CD4-positive, alpha-beta T cell treated with Interleukin-15 for 1 hour (primary cell): Measurements from ENCODE around the gene NEXN.
"Not testable (repeated sequence)": the region's sequence is repeated elsewhere in the genome, so short reads cannot be mapped to it uniquely, and the experiment has no call there.

Source experiments
- DNase-seq: peaks from one replicate; pipeline ENCODE4 v3.0.0-alpha.2; 2020

The NEXN gene

GRCh38 chr1:77906019-77906545 is 17.7 kb downstream of the NEXN start:
- no peak for DNase-seq

DNA sequence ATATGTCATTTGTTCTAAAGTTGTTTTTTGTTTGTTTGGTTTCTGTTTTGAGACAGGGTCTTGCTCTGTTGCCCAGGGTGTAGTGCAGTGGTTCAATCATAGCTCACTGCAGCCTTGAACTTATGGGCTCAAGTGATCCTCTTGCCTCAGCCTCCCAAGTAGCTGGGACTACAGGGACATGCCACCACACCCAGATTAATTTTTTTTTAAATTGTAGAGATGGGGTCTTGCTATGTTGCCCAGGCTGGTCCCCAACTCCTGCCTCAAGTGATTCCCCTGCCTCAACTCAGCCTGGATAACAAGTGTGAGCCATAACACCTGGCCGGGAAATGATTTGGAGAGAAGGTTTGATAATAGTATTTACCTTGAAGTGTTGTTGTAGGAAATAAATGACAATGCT is 18.2 kb downstream of the NEXN start:
- DNase-seq = no peak

DNA sequence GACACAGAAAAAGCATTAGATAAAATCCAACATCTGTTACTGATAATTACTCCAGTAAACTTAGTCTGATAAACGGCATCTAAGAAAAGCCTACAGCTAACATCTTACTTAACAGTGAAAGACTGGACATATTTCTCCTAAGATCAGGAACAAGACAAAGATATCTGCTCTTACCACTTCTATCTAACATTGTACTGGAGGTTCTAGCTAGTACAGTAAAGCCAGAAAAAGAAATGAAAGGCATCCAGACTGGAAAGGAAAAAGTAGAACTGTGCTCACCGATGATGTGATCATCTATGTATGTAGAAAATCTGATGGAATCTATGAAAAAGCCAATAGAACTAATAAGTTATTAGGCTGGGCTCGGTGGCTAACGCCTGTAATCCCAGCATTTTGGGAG is 21.7 kb downstream of the NEXN start:
- no peak for DNase-seq

GRCh38 chr1:77918918-77919317 is 30.5 kb downstream of the NEXN start:
- not testable (repeated sequence) for DNase-seq

DNA sequence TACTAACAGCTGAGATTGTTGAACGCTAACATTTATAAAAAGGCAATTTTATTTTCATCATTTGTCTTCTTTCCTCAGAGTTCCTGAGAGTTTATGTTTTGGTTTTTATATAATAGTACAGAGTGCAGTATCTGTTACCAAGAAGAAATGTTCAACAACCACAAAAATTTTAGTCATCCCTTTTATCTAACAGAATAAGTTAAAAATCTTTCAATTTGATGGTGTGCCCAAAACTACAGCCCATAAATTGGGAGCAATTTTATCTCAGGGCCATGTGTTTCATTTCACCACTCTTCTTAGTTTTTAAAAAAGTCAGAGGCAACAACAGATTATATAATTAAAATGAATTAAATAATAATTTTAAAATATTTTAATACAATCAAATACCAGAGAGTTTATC is 37.1 kb downstream of the NEXN start:
- DNase-seq = no peak

DNA sequence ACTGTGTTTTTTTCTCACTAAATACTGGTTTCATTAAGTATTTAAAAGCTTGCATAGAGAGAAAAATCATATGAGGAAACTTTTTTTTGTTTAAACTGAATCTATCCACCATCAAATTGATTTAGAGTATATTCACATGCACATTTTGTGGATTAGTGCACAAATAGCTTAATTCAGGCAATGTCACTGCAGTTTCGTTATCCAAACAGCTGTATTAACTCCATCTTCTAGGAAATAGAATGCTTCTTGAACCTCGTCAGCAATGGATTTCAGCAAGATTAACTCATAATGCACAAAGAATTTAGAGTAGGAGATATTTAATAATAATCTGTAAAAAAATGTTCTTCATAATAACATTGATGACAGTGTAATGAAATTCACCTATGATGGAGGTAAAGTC is 37.5 kb downstream of the NEXN start:
- no peak for DNase-seq

- no peak for DNase-seq
Observed at GRCh38 chr1:77926561-77927357, 38.3 kb downstream of the NEXN start.

DNA sequence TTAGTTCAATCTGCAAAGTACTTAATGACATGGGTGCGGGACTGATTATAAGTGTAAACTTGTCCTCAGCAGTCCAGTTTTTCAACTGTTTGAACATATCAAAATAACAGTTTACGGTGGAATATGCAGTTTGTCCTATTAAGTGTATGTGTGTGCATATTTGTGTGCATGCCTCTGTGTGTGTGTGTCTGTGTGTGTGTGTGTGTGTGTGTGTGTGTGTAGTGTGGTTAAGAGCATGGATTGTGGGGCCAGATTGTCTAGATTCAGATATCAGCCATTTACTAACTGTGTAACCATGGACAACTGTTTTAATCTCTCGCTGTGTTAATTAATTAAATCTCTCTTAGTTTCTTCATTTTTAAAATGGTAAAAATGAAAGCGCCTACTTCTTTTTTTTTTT is 39.0 kb downstream of the NEXN start:
- DNase-seq = no peak

- no peak for DNase-seq
Observed at GRCh38 chr1:77929806-77930205, 41.4 kb downstream of the NEXN start.

GRCh38 chr1:77938651-77939050 is 50.2 kb downstream of the NEXN start:
- DNase-seq = no peak

DNA sequence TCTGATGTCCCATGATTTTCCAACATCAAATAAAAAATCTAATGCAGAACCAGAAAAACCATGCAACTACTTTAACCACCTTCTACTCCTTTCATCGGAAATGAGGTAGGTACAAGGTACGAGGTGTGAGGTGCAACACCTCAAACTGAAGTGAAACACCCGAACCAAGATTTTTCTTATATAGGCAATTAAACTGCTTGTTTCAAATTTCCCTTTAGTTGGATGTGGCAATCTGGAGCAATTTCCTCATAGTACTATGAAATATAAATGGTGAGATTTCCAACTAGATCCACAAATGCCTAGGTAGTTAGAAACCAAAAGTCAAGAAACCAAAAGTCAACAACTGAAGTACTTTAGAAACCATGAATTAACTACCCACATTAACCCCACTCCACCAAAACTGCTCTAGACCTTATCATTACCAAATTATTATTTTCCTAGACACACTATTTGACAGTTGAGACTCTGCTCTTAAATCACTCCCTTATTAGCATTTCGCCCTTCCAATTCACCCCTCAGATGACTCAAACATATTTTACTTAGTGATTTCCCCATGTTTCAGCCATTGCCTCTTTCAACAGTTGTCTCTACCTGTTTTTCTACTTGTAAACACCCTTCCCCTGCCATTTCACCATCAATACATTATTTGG is 52.6 kb downstream of the NEXN start:
- no peak for DNase-seq

DNA sequence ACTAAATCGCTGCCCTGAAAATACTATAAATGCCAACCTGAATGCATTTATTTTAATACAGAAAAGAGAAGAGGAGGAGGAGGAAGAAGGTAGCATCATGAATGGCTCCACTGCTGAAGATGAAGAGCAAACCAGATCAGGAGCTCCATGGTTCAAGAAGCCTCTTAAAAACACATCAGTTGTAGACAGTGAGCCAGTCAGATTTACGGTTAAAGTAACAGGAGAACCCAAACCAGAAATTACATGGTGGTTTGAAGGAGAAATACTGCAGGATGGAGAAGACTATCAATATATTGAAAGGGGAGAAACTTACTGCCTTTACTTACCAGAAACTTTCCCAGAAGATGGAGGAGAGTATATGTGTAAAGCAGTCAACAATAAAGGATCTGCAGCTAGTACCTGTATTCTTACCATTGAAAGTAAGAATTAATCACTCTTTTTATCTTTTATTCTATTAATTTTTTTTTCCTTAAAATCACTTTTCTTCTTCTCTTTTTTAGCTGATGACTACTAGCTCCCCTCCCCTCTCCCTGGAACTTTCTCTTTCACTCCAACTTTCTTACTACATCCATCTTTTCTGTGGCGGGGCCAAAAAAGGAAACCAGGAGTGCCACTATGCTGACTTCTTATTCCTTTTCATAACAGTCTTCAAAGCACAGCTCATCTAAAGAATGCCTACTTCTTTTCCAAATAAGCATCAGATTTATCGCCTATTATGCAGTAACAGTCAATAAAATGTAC is 54.1 kb downstream of the NEXN start:
- DNase-seq = no peak

DNA sequence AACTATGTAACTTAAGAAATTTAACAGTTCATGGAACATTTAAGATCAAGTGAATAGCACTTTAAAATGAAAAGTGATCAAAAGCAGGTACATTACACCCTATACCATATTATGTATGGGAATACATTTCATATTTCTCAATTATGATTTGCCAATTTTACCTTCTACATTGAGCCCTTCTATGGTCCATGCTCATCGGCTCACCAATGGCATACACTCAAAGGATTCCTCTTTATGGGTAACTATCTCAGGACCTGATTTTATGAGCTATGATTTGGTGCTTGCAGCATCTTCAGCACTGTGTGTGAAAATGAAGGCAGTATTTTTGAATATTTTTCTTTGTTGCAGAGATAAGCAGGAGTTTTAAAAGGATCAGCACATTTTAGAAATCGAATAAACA is 56.9 kb downstream of the NEXN start:
- no peak for DNase-seq

DNA sequence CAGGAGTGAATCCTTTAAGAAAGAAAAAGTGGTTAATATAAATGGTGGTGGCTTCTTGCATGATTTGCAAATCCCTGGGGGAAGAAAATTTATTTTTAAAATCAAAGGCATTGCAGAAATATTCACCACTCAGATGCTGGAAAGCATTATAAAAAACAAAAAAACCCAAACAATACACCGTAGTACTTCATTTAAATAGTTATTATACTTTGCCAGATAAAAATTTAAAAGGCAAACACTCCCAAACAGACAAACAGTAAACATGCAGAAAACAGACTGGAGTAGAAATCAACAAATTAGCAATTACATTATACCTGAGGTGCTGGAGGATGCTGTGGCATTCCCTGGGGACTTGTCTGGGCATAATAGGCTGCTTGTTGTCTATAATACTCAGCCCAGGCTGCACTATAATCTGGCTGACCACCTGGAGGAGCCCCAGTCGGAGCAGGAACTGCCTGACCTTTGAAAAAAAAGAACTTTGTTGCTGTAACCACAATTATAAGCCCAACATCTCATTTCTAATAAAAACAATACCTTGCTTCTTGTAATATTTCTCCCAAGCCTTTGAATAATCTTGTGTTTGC is 60.5 kb downstream of the NEXN start:
- DNase-seq = no peak

- no peak for DNase-seq
Observed at GRCh38 chr1:77950873-77951272, 62.4 kb downstream of the NEXN start.

DNA sequence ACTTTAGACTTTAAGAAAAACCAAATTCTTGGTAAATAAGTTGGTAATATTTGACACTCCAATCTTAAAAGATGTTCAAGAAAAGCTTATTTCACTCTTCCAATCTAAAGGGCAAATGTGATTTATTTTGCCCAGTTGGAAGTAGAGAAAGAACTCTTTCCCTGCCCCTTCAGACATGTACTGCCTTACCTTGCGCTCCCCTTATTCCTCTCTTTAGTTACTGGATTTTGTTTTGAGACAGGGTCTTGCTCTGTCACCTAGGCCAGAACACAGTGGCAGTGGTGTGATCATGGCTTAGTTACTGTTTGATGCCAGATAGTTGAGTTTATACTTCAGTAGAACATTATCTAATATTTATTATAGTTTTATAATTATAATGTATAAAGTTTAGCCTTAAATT is 62.9 kb downstream of the NEXN start:
- no peak for DNase-seq

DNA sequence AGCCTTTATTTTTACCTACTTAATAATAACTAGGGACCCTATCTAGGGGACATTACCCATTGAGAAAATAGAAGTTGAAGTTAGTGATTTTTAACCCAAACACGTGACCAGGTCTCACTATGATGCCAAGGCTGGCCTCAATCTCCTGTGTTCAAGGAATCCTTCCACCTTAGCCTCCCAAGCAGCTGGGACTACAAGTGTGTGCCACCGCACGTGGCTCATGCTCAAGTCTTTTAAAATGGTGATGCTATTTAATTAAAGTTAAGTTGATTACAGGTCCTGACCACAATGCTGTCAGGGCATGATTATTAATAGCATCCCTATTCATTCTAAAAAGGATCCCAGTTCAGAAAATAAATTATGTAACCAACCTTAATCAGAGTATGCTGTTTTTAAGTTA is 65.5 kb downstream of the NEXN start:
- DNase-seq = no peak

DNA sequence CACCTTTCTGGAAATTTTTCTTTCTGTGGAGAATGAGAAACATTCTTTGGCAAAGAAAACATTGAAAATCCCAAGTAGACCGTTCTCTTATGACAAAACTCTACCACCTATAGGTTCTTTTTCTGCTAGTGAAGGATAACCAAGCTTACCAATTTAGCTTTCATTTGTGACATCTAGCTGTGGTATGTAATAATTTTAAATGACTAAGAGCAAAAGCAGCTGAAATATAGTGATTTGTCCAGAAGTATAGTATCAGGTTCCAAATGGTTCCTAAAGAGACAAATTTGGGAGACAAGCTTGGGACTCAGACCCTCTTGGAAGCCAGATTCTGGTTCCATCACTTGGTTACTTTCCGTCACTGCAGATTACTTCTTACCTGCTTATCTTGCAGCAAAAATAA is 66.1 kb downstream of the NEXN start:
- DNase-seq = no peak

DNA sequence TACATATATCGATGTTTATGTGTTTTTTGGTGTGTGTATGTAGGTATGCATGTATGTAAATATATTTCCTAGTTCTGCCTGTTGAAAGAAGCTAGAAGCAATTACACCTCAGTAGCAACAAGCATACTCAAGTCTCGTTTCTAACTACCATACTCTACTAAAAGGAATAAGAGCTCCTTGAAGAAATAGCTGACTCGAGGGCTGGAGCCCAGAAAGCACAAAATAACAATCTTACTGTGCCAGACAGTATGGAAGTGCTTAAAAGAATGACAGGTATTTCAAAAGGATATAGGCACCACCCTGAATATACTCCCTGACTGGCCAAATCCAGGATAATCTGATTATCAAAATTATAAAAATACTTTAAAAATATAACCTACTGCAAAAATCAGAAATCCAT is 67.3 kb downstream of the NEXN start:
- DNase-seq = no peak

DNA sequence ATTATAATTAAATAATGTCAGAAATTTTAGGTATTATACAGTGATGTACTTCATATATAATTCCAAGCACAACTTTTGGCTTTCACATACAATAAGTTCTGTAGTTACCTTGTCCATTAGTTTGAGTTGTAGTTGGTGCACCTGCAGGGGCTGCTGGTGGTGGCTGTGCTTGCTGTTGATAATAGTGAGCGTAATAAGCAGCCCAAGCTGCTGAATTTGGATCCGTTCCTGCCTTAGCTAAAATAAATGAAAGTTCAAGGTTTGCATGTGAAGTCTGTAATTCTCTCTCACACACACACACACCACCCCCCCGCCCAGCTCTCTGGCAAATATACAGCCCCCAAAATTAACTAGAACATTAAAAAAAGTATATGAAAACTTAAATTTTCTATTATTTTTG is 68.0 kb downstream of the NEXN start:
- no peak for DNase-seq

DNA sequence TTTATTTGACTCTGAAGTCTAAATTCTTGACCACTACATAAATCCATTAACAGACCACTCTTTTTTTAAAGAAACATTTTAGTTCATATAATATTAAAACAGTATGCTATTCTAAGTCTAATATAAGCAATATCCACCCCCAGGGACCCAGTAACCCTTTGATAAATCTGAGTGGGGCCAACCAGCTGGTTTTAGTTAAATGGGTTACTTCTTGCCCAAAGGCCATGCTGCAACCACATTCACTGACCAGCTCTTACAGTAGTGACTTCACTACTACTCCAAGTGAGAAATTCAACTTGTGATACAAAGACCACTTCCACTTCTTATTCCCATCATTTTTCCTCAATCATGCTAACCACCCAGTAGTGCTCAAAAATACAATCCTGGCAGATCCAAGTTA is 70.0 kb downstream of the NEXN start:
- DNase-seq = no peak

GRCh38 chr1:77958850-77959249 is 70.4 kb downstream of the NEXN start:
- no peak for DNase-seq

- DNase-seq = no peak
Observed at GRCh38 chr1:77961392-77961791, 73.0 kb downstream of the NEXN start.

DNA sequence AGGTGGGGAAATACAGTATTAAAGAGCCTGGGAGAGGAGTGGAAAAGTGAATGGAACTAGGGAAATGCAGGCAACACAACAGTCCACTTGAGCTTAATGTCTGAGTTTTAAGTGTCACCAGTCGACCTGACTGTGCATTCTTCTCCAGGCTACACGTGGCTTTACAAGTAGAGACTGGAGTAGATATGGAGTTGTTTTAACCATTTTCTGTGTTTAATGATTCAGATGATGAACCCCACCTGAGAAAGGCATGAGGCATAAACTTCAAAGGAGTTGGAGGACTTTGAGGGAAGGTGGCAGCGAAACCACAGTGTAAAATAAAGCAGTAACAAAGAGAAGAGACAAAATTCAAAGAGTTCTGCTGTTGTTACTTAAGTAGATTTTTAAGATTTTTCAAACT is 77.9 kb downstream of the NEXN start:
- no peak for DNase-seq
